Upper lobe of left lung (tissue), 6 donors: ENCODE data around the gene MYLK2. TPM values are rescaled to one million over a fixed set of nuclear protein-coding genes. Genes with fewer than 3 reads are reported as not detected.
A peak's percentile ranks its signal among the peaks of the same experiment; 100 is the strongest.
"Not testable (repeated sequence)": the region's sequence is repeated elsewhere in the genome, so short reads cannot be mapped to it uniquely, and the experiment has no call there.

ENCODE experiments used
- ATAC-seq, 2 donors: fragments of 200-7000 bp; cut with Tn5 transposase; one replicate each; pipeline ENCODE4 v1.9.1; 2022; ENCODE audit warnings: mild to moderate bottlenecking in 2 of 2, moderate library complexity in 2 of 2; ENCODE audit not compliant: low FRiP score in 2 of 2
- DNase-seq, 2 donors: peaks; one replicate each; pipeline ENCODE4 v3.0.0-alpha.2; 2019 to 2020
- H3K27ac ChIP-seq, 4 donors: fragments of 200-600 bp; sonication (generic); one replicate each; pipeline ENCODE4 v1.5.1; 2016 to 2019
- H3K27me3 ChIP-seq, 4 donors: fragments of 200-600 bp; sonication (generic); one replicate each; pipeline ENCODE4 v1.5.1; 2017 to 2019
- H3K36me3 ChIP-seq, 4 donors: fragments of 200-600 bp; sonication (generic); one replicate each; pipeline ENCODE4 v1.5.1; 2016 to 2019
- H3K4me1 ChIP-seq, 4 donors: fragments of 200-600 bp; sonication (generic); one replicate each; pipeline ENCODE4 v1.5.1; 2018 to 2019
- H3K4me3 ChIP-seq, 4 donors: fragments of 200-600 bp; sonication (generic); one replicate each; pipeline ENCODE4 v1.5.1; 2017 to 2019; ENCODE audit warnings: mild to moderate bottlenecking in 2 of 4, moderate library complexity in 1 of 4
- H3K9me3 ChIP-seq, 4 donors: fragments of 200-600 bp; sonication (generic); one replicate each; pipeline ENCODE4 v1.5.1; 2018 to 2019
- CTCF ChIP-seq, 6 experiments: fragments of 450-650 bp in 4 of 6; fragments of 200-600 bp in 2 of 6; sonication (generic) in 2 of 6; IDR thresholded peaks; one replicate each; pipeline ENCODE4 v1.5.1; 2016 to 2019; ENCODE audit warnings: antibody characterized with exemption in 6 of 6
- EP300 ChIP-seq, 4 donors: sonication (generic); formaldehyde crosslinking; IDR thresholded peaks; one replicate each; pipeline ENCODE4 v1.5.1; 2017; ENCODE audit warnings: antibody characterized with exemption in 4 of 4, control low read depth in 2 of 4
- POLR2A ChIP-seq, 4 donors: fragments of 450-650 bp; IDR thresholded peaks; one replicate each; pipeline ENCODE4 v1.5.1; 2016 to 2017; ENCODE audit warnings: antibody characterized with exemption in 4 of 4, mild to moderate bottlenecking in 2 of 4
- POLR2AphosphoS5 ChIP-seq, 2 donors: sonication (generic); formaldehyde crosslinking; IDR thresholded peaks; one replicate each; pipeline ENCODE4 v1.5.1; 2017; ENCODE audit warnings: antibody characterized with exemption in 2 of 2
- WGBS, 2 donors: methylation state at CpG; one replicate each; pipeline ENCODE4 v1.1.5; 2017 to 2018; 5-methylcytosine and 5-hydroxymethylcytosine counted together
- total RNA-seq, 6 donors: library from RNA; depleted of rRNA in 4 of 6; stranded (reverse); fragments of >200 nt in 4 of 6; gene quantifications; one replicate each; pipeline versions ENCODE4 v1.1.0 to v1.2.1, GENCODE V29; 2016 to 2021
- donor health status: DM: no; HTN: no; CAD: no; lungs with moderate emphysema.
- donor health status: DM: no; HTN: yes; CAD: no; lungs with severe emphysema.

Gene MYLK2
- total RNA-seq, 6 donors from 2014 or later = not detected

- DNase-seq (no peak), ATAC-seq (no peak)
- TF ChIP-seq CTCF (IDR thresholded peaks at IDR 0.05) = no peak
- no peak for TF ChIP-seq POLR2AphosphoS5 (IDR thresholded peaks at IDR 0.05)
- no peak for TF ChIP-seq POLR2A (IDR thresholded peaks at IDR 0.05)
- TF ChIP-seq EP300 (IDR thresholded peaks at IDR 0.05) = no peak
- WGBS, 2 donors = 87 to 96% methylated on average over 5 of the region's 5 CpGs
- Histone ChIP-seq H3K27me3 (no peaks in the 10 kb centered on the region), H3K4me1 (peaks cover 0 to 12% (median 10%) of the 10 kb centered on the region in 4 donors), H3K4me3 (no peak overlapping the region), H3K36me3 (no peaks in the 10 kb centered on the region), H3K9me3 (no peaks in the 10 kb centered on the region), H3K27ac (no peak overlapping the region)
Observed at GRCh38 chr20:31826074-31826473, 6.9 kb downstream of the MYLK2 start.

GRCh38 chr20:31827059-31827458 is 7.9 kb downstream of the MYLK2 start:
- Histone ChIP-seq H3K4me3 (no peak overlapping the region), H3K4me1 (peaks cover 0 to 12% (median 10%) of the 10 kb centered on the region in 4 donors), H3K27me3 (no peaks in the 10 kb centered on the region), H3K36me3 (no peaks in the 10 kb centered on the region), H3K9me3 (no peaks in the 10 kb centered on the region), H3K27ac (no peak overlapping the region)
- ATAC-seq (no peak), DNase-seq (peak in 1 of 2 donors; percentile 56)
- TF ChIP-seq CTCF (IDR thresholded peaks at IDR 0.05) (no peak), EP300 (IDR thresholded peaks at IDR 0.05) (no peak), POLR2AphosphoS5 (IDR thresholded peaks at IDR 0.05) (no peak), POLR2A (IDR thresholded peaks at IDR 0.05) (no peak)
- WGBS, 2 donors = 70 to 73% methylated on average over 2 of the region's 2 CpGs

- H3K27ac ChIP-seq, DNase-seq, ATAC-seq: not testable (repeated sequence)
Observed at GRCh38 chr20:31828016-31828415, 8.9 kb downstream of the MYLK2 start.

GRCh38 chr20:31829731-31830130 is 10.6 kb downstream of the MYLK2 start:
- ATAC-seq (no peak), DNase-seq (no peak)
- peaks cover 0 to 7% (median 0%) of the 10 kb centered on the region in 4 donors for H3K4me1 ChIP-seq
- no peaks in the 10 kb centered on the region for H3K27me3 ChIP-seq
- TF ChIP-seq EP300 (IDR thresholded peaks at IDR 0.05) = no peak
- no peaks in the 10 kb centered on the region for H3K9me3 ChIP-seq
- H3K36me3 ChIP-seq = no peaks in the 10 kb centered on the region
- 87 to 89% methylated on average over 6 of the region's 6 CpGs for WGBS, 2 donors
- H3K27ac ChIP-seq = no peak overlapping the region
- H3K4me3 ChIP-seq = no peak overlapping the region

More at GRCh38 chr20:31828016-31828415, 8.9 kb downstream of the MYLK2 start:
- 92 to 94% methylated on average over 11 of the region's 11 CpGs for WGBS, 2 donors
- H3K9me3 ChIP-seq, H3K4me3 ChIP-seq, H3K27me3 ChIP-seq, H3K36me3 ChIP-seq, H3K4me1 ChIP-seq: not testable (repeated sequence)

GRCh38 chr20:31830406-31830981 is 11.3 kb downstream of the MYLK2 start:
- no peak for TF ChIP-seq EP300 (IDR thresholded peaks at IDR 0.05)
- no peak for TF ChIP-seq CTCF (IDR thresholded peaks at IDR 0.05)
- no peak for TF ChIP-seq POLR2A (IDR thresholded peaks at IDR 0.05)
- TF ChIP-seq POLR2AphosphoS5 (IDR thresholded peaks at IDR 0.05) = no peak
- H3K9me3 ChIP-seq = no peaks in the 10 kb centered on the region
- no peaks in the 10 kb centered on the region for H3K27me3 ChIP-seq
- WGBS, 2 donors = 82 to 85% methylated on average over 4 to 6 of the region's 8 CpGs
- ATAC-seq = no peak
- no peak overlapping the region for H3K27ac ChIP-seq
- no peaks in the 10 kb centered on the region for H3K36me3 ChIP-seq
- DNase-seq = no peak
- H3K4me1 ChIP-seq = peaks cover 0 to 9% (median 1%) of the 10 kb centered on the region in 4 donors
- no peak overlapping the region for H3K4me3 ChIP-seq

GRCh38 chr20:31831211-31831610 is 12.1 kb downstream of the MYLK2 start:
- Histone ChIP-seq H3K4me3 (no peak overlapping the region), H3K27ac (no peak overlapping the region), H3K4me1 (peaks cover 6 to 16% (median 8%) of the 10 kb centered on the region in 4 donors), H3K36me3 (no peaks in the 10 kb centered on the region), H3K27me3 (no peaks in the 10 kb centered on the region), H3K9me3 (no peaks in the 10 kb centered on the region)
- no peak for DNase-seq
- no peak for ATAC-seq
- TF ChIP-seq POLR2AphosphoS5 (IDR thresholded peaks at IDR 0.05) (no peak), EP300 (IDR thresholded peaks at IDR 0.05) (no peak), CTCF (IDR thresholded peaks at IDR 0.05) (no peak), POLR2A (IDR thresholded peaks at IDR 0.05) (no peak)
- 88% methylated on average over 6 of the region's 6 CpGs for WGBS, 2 donors
